Activated CD4-positive, alpha-beta T cell treated with anti-CD3 and anti-CD28 coated beads, Interleukin-2, amount 50 U/mL, for 1 hour (primary cell): ENCODE measurements around the gene DRICH1.
"Not testable (repeated sequence)": the region's sequence is repeated elsewhere in the genome, so short reads cannot be mapped to it uniquely, and the experiment has no call there.

Source experiments
- DNase-seq: peaks from one replicate; pipeline ENCODE4 v3.0.0-alpha.2; 2020

Gene DRICH1

GRCh38 chr22:23565915-23566704 is 66.0 kb downstream of the DRICH1 start:
- no peak for DNase-seq

GRCh38 chr22:23565305-23565914 is 66.7 kb downstream of the DRICH1 start:
- no peak for DNase-seq

- no peak for DNase-seq
Measured at GRCh38 chr22:23564276-23564675, 67.8 kb downstream of the DRICH1 start.

GRCh38 chr22:23563111-23563510 is 69.0 kb downstream of the DRICH1 start:
- no peak for DNase-seq

GRCh38 chr22:23562186-23562585 is 69.9 kb downstream of the DRICH1 start:
- DNase-seq, result no peak

GRCh38 chr22:23561025-23561510 is 71.1 kb downstream of the DRICH1 start:
- DNase-seq, result not testable (repeated sequence)

- DNase-seq, result not testable (repeated sequence)
Measured at GRCh38 chr22:23560215-23560614, 71.9 kb downstream of the DRICH1 start.
